AG09309 (cell line): ENCODE data around the gene FAM98B.

Experiments
- DNase-seq: peaks from one replicate; pipeline ENCODE4 v3.0.0-alpha.2; 2010; ENCODE audit warnings: low read depth
- H3K4me3 ChIP-seq: 2 replicates; pipeline ENCODE4 v1.5.1; 2011; ENCODE audit warnings: mild to moderate bottlenecking, low read depth, low read length, moderate library complexity; ENCODE audit not compliant: control insufficient read depth
- TF ChIP-seq, protein P1 (sequence below): IDR thresholded peaks from 2 replicates; pipeline ENCODE4 v1.5.1; 2011; ENCODE audit warnings: mild to moderate bottlenecking, low read depth, low read length, inconsistent platforms; ENCODE audit not compliant: insufficient read depth, control insufficient read depth; ENCODE audit errors: missing control alignments

The FAM98B gene

DNA sequence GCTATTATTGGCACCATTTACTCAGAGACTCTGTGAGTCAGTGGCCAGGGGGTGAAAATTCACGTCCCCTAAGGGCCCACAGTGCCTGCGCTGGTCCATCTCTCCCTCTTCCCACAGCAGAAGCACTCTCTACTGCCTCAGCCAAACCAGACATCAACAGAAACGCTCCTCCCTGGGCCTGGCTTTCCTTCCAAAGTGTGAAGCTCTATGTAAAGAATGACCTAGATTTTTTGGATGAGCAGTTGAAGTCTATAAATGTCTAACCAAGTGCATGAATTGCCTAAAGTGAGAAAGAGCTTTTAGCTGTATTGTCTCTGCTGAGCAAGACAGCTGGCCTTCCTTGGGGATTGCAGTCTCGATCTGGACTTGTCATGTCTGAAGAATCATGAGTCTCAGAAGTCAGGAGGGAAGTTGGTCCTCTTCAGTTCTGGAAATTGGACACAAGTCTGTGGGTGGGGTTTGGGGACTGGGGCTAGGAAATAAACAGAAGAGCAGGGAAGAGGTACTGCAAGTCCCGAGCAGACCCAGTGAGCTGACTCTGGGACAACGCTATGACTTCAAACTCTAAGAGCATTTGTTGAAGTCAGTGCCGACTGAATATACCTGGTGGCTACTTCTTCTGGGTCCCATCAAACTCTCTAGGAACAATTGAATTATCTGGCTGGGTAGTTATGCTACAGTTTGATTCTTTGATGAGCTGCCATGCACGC lies 81.7 kb downstream of the FAM98B start:
- TF ChIP-seq, protein P1, sequence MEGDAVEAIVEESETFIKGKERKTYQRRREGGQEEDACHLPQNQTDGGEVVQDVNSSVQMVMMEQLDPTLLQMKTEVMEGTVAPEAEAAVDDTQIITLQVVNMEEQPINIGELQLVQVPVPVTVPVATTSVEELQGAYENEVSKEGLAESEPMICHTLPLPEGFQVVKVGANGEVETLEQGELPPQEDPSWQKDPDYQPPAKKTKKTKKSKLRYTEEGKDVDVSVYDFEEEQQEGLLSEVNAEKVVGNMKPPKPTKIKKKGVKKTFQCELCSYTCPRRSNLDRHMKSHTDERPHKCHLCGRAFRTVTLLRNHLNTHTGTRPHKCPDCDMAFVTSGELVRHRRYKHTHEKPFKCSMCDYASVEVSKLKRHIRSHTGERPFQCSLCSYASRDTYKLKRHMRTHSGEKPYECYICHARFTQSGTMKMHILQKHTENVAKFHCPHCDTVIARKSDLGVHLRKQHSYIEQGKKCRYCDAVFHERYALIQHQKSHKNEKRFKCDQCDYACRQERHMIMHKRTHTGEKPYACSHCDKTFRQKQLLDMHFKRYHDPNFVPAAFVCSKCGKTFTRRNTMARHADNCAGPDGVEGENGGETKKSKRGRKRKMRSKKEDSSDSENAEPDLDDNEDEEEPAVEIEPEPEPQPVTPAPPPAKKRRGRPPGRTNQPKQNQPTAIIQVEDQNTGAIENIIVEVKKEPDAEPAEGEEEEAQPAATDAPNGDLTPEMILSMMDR: no peak
- H3K4me3 ChIP-seq: no peak overlapping the region
- DNase-seq: no peak

DNA sequence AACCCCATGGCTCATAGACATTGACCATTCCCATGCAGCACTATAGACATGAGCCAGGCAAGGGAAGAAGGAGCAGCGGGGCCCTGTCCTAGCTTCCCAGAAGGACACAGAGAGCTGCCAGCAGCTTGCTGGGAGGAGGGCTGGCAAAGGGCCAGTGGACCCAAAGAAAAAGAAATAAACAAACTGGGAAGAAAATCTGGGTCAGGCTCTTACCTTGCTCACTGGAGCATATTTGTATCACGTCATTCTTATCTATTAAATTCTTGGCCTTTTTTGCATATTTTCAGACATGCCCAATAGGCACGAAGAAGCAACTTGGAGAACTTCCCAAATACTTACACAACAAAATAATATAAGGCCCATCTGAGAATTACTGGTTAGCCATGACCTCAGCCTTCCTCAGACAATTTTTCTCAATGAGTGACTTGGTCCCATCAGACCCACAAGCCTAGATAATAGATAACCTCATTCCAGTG lies 82.3 kb downstream of the FAM98B start:
- peak; percentile 92 for DNase-seq
- TF ChIP-seq, protein P1: no peak
- H3K4me3 ChIP-seq: no peak overlapping the region
